ENCODE results near the gene NXPH1. TPM values are rescaled to one million over a fixed set of nuclear protein-coding genes. Genes with fewer than 3 reads are reported as not detected.

The NXPH1 gene
- polyA plus RNA-seq, 1 of the 3 experiments (the other 2 are of a cell fraction) = not detected

DNA sequence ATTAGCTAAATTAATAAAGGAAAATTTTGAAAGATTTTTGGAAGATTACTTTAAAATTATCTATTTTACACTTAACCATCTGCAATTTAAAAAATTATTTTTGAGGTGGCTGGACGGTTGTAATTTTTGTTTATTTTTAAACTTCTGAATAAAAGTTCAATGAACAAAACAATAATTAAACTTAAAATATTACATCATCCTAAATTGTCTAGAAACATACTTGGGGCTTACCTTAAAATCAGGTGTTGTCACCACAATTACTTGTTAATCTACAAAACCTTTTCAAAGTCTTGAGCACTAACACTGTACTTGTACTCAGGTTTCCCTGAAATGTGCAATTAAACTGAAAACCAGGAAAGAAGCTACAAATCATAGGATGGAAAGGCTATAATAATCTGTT is 328.3 kb downstream of the NXPH1 start (continued):
- TF ChIP-seq EZH2phosphoT487 (IDR thresholded peaks at IDR 0.05; ENCODE audit: borderline replicate concordance, low read depth) = no peak
- TF ChIP-seq, protein P1, sequence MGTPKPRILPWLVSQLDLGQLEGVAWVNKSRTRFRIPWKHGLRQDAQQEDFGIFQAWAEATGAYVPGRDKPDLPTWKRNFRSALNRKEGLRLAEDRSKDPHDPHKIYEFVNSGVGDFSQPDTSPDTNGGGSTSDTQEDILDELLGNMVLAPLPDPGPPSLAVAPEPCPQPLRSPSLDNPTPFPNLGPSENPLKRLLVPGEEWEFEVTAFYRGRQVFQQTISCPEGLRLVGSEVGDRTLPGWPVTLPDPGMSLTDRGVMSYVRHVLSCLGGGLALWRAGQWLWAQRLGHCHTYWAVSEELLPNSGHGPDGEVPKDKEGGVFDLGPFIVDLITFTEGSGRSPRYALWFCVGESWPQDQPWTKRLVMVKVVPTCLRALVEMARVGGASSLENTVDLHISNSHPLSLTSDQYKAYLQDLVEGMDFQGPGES (IDR thresholded peaks at IDR 0.05; ENCODE audit: low read depth, low read length) = no peak
- no peak for TF ChIP-seq POLR2AphosphoS5 (IDR thresholded peaks at IDR 0.05; ENCODE audit: low read depth, low read length)
- TF ChIP-seq SMC3 (IDR thresholded peaks at IDR 0.05; ENCODE audit: low read depth, low read length) = no peak
- no peak for TF ChIP-seq EP300 (IDR thresholded peaks at IDR 0.05; ENCODE audit: borderline replicate concordance in 1 of 2, low read depth in 1 of 2, low read length in 1 of 2)
- TF ChIP-seq, protein P2, sequence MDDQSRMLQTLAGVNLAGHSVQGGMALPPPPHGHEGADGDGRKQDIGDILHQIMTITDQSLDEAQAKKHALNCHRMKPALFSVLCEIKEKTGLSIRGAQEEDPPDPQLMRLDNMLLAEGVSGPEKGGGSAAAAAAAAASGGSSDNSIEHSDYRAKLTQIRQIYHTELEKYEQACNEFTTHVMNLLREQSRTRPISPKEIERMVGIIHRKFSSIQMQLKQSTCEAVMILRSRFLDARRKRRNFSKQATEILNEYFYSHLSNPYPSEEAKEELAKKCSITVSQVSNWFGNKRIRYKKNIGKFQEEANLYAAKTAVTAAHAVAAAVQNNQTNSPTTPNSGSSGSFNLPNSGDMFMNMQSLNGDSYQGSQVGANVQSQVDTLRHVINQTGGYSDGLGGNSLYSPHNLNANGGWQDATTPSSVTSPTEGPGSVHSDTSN (IDR thresholded peaks at IDR 0.05) = no peak
- no peak for TF ChIP-seq RAD21 (IDR thresholded peaks at IDR 0.05; ENCODE audit: low read length)

DNA sequence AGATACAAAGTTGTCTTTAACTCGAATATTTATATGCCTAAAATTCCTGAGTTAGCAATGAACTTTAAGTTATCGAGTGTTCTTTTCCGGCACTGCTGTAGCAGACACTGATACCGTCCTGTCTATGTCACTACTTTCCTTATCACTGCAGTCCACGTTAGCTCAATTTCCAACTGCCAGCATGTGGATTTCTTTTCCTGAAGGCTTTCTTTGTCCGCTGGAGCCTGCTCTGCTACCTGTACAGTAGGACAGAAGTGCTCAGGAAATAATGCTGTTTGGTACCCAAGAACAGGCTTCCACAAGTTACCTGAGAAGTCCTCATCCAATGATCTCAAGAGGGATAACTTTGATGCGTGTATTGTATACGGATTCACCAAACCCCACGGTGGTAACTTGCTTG is 329.4 kb downstream of the NXPH1 start:
- Histone ChIP-seq H3K9me2 (0 out of 2 replicates have a peak, but pooled peaks cover 3% of the 10 kb centered on the region), H3K4me3 (ENCODE audit: low read depth in 2 of 2, low read length in 1 of 2) (no peak overlapping the region), H4K20me1 (ENCODE audit: insufficient read depth) (no peaks in the 10 kb centered on the region), H3K9me3 (0 out of 2 replicates have a peak, but pooled peaks cover 4% of the 10 kb centered on the region), H3K4me2 (no peak overlapping the region), H3K4me1 (ENCODE audit: control insufficient read depth in 1 of 2, insufficient read depth in 2 of 2, low read depth in 1 of 2, low read length in 1 of 2) (no peaks in the 10 kb centered on the region), H3K9ac (no peak overlapping the region), H3K27ac (ENCODE audit: low read depth in 2 of 2, low read length in 1 of 2) (no peak overlapping the region), H3K79me2 (ENCODE audit: insufficient read depth) (no peaks in the 10 kb centered on the region), H3K36me3 (replicated peaks in 1 of 2; ENCODE audit: control insufficient read depth in 1 of 2, insufficient read depth in 2 of 2, low read length in 1 of 2) (no peaks in the 10 kb centered on the region), H3K27me3 (ENCODE audit: insufficient read depth) (no peaks in the 10 kb centered on the region), H3F3A (replicated peaks; ENCODE audit: insufficient read depth) (no peaks in the 10 kb centered on the region), H2AFZ (ENCODE audit: low read depth) (no peak overlapping the region)
- ChIA-PET POLR2A (no interaction called here), CTCF (no interaction called here)
- DNase-seq = no peak
- TF ChIP-seq, protein P3, sequence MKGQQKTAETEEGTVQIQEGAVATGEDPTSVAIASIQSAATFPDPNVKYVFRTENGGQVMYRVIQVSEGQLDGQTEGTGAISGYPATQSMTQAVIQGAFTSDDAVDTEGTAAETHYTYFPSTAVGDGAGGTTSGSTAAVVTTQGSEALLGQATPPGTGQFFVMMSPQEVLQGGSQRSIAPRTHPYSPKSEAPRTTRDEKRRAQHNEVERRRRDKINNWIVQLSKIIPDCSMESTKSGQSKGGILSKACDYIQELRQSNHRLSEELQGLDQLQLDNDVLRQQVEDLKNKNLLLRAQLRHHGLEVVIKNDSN (IDR thresholded peaks at IDR 0.05; ENCODE audit: borderline replicate concordance, low read depth) = no peak
- 40% methylated on average over 9 of the region's 9 CpGs for WGBS (ENCODE audit: low lambda C conversion rate)

DNA sequence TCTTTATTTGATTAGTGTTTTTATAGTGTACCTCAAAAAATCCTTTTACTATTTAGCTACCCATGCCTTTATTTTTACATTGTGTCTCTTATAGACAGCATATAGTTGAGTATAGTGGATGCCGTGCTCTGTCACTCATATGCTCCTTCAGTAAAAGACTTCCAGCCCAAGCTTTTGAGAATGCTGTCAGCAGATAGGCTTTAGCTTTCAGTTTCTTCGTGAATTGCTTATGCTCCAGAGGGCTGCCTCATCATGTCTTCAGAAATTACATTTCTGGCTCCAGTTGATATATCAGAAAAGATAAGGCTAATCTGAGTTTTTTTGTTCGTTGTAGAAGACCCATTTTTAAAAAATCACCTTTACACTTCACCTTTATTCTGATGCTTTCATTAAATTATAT is 332.0 kb downstream of the NXPH1 start:
- ChIA-PET CTCF (interaction anchor here (1.0 kb wide), 1 partner anchor 346 kb away, joined by 3 read pairs; no protein-coding TSS in a partner anchor), POLR2A (no interaction called here)
- Histone ChIP-seq H3K9ac (no peak overlapping the region), H3F3A (replicated peaks; ENCODE audit: insufficient read depth) (no peaks in the 10 kb centered on the region), H3K4me2 (no peak overlapping the region), H3K79me2 (ENCODE audit: insufficient read depth) (no peaks in the 10 kb centered on the region), H4K20me1 (ENCODE audit: insufficient read depth) (no peaks in the 10 kb centered on the region), H3K27me3 (ENCODE audit: insufficient read depth) (no peaks in the 10 kb centered on the region), H2AFZ (ENCODE audit: low read depth) (no peak overlapping the region), H3K36me3 (replicated peaks in 1 of 2; ENCODE audit: control insufficient read depth in 1 of 2, insufficient read depth in 2 of 2, low read length in 1 of 2) (no peaks in the 10 kb centered on the region), H3K9me2 (0 out of 2 replicates have a peak, but pooled peaks cover 3% of the 10 kb centered on the region), H3K9me3 (0 out of 2 replicates have a peak, but pooled peaks cover 4% of the 10 kb centered on the region), H3K4me1 (ENCODE audit: control insufficient read depth in 1 of 2, insufficient read depth in 2 of 2, low read depth in 1 of 2, low read length in 1 of 2) (no peaks in the 10 kb centered on the region), H3K27ac (ENCODE audit: low read depth in 2 of 2, low read length in 1 of 2) (no peak overlapping the region), H3K4me3 (ENCODE audit: low read depth in 2 of 2, low read length in 1 of 2) (no peak overlapping the region)
- no peak for DNase-seq
- 30% methylated on average over 3 of the region's 3 CpGs for WGBS (ENCODE audit: low lambda C conversion rate)
- TF ChIP-seq CHD2 (IDR thresholded peaks at IDR 0.05; ENCODE audit: low read length, partially characterized antibody) = no peak
- no peak for TF ChIP-seq FOXM1 (IDR thresholded peaks at IDR 0.05; ENCODE audit: low read depth)
- no peak for TF ChIP-seq MEF2A (IDR thresholded peaks at IDR 0.05; ENCODE audit: borderline replicate concordance, low read depth)
- TF ChIP-seq NRF1 (IDR thresholded peaks at IDR 0.05; ENCODE audit: low read depth, low read length) = no peak
- no peak for TF ChIP-seq RAD21 (IDR thresholded peaks at IDR 0.05; ENCODE audit: low read length)
- TF ChIP-seq, protein P4, sequence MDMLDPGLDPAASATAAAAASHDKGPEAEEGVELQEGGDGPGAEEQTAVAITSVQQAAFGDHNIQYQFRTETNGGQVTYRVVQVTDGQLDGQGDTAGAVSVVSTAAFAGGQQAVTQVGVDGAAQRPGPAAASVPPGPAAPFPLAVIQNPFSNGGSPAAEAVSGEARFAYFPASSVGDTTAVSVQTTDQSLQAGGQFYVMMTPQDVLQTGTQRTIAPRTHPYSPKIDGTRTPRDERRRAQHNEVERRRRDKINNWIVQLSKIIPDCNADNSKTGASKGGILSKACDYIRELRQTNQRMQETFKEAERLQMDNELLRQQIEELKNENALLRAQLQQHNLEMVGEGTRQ (IDR thresholded peaks at IDR 0.05; ENCODE audit: borderline replicate concordance, low read depth, low read length) = no peak
- TF ChIP-seq EP300 (IDR thresholded peaks at IDR 0.05; ENCODE audit: borderline replicate concordance in 1 of 2, low read depth in 1 of 2, low read length in 1 of 2) = no peak
- TF ChIP-seq RCOR1 (IDR thresholded peaks at IDR 0.05; ENCODE audit: low read length) = no peak
- TF ChIP-seq POLR2AphosphoS5 (IDR thresholded peaks at IDR 0.05; ENCODE audit: low read depth, low read length) = no peak
- TF ChIP-seq YY1 (IDR thresholded peaks at IDR 0.05; ENCODE audit: low read depth) = no peak
- TF ChIP-seq SMC3 (IDR thresholded peaks at IDR 0.05; ENCODE audit: low read depth, low read length) = no peak
- TF ChIP-seq, protein P5, sequence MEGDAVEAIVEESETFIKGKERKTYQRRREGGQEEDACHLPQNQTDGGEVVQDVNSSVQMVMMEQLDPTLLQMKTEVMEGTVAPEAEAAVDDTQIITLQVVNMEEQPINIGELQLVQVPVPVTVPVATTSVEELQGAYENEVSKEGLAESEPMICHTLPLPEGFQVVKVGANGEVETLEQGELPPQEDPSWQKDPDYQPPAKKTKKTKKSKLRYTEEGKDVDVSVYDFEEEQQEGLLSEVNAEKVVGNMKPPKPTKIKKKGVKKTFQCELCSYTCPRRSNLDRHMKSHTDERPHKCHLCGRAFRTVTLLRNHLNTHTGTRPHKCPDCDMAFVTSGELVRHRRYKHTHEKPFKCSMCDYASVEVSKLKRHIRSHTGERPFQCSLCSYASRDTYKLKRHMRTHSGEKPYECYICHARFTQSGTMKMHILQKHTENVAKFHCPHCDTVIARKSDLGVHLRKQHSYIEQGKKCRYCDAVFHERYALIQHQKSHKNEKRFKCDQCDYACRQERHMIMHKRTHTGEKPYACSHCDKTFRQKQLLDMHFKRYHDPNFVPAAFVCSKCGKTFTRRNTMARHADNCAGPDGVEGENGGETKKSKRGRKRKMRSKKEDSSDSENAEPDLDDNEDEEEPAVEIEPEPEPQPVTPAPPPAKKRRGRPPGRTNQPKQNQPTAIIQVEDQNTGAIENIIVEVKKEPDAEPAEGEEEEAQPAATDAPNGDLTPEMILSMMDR (IDR thresholded peaks at IDR 0.05) = no peak

Measured in SK-N-SH (cell line).